GM19193 (cell line): ENCODE measurements around the gene PLA2G2D.

ENCODE experiments used
- POLR2A ChIP-seq: IDR thresholded peaks from 4 replicates; pipeline ENCODE4 v1.6.1; 2011; ENCODE audit not compliant: insufficient read depth, insufficient read length; ENCODE audit errors: extremely low read depth

PLA2G2D gene

DNA sequence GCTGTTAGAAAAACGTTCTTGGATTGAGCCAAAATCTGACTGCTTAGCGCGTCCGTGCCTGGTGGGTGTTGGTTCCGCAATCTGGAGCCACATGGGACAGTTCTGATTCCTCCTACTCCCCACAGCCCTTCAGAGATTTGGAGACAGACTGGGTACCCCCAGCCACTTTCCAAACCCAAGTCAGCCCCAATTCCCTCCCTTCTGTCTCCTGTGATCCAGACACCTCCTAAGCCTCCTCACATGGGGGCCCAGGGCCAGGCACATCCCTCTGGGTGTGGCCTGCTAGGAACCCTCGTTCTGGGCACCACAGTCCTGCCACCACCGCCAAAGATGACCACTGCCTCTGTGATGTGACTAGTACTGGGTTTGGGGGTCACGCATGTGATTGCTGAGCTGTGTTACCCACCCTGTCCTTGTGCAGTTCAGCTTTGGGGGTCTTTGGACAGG, 44.6 kb downstream of the PLA2G2D start:
- no peak for TF ChIP-seq POLR2A

DNA sequence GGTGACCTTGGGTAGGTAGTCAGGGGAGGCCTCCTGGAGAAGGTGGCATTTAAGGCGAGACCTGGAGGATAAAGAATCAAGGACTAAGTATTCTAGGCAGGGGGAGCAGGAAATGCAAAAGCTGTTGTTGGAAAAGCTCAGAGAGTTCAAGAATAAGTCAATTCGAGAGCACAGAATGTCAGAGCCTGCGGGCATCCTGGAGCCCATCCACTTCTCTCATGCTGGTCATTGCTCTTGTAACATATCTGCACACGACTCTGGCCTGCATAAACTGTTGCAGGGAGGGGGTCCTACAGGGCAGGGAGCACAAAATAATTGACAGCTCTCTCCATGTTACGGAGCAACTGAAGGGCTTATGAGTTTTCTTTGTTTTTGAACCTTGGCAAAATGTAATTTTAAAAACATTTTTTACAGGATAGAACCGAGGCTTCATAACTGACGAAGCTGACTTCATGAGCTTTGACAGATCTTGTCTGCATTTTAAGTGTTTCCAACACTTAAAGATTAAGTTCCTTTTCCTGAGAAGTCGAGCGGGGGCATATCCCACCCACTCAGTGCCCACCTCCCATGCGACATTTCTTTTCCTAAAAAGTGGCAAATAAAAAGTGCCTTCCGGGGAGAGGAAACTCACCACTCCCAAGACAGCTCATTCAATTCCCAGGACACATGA, 45.1 kb downstream of the PLA2G2D start:
- no peak for TF ChIP-seq POLR2A

DNA sequence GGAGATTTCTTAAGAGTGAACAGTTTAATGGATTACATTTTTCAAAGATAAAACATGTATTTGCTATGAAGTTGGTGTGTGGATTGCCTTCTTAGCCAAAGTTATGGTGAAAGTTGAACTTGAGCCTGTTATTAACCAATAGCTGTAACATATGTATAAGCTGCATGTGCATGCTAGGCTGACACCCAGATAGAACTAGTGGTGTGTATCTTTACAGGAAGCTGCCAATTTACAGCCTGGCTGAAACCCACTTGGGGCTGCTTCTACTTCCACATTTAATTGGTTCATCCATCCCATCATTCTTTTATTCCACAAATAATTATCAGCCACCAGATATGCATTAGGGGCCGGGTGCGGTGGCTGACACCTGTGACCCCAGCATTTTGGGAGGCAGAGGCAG, 46.1 kb downstream of the PLA2G2D start:
- no peak for TF ChIP-seq POLR2A

DNA sequence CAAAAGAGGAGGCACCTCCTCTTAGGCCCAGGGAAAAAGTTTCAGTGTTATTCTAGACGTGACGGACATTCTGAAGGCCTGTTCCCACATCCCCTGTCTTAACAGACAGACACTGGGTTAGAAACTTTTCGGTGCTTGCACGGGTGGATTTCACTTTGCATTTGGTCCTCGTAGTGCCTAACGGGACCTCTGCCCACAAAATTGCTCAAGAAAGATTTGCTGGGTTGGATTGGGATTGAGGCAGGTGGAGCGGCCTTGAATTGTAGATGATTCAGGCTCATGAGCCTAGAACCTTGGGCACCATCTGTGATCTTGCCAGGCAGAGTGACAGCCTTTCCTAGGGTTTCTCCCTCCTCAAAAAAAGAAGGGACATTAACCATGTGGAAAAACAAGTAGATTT, 46.6 kb downstream of the PLA2G2D start:
- TF ChIP-seq POLR2A = no peak

DNA sequence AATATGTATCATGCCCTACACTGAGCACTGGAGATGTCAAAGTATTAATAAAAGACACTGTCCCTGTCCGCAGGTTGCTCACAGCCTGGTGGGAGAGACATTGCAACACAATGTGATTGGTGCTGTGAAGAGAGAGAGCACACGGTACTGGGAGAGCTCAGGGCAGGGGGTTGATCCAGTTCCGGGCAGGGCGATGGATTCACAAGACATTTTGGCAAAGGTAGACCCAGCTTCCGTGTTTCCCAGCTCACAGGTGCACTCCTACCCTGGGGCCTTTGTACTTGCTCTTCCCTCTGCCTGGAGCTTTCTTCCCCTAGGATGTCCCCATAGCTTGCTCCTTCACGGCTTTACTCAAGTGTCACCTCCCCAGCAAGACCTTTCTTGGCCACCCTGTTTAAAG, 47.9 kb downstream of the PLA2G2D start:
- no peak for TF ChIP-seq POLR2A

DNA sequence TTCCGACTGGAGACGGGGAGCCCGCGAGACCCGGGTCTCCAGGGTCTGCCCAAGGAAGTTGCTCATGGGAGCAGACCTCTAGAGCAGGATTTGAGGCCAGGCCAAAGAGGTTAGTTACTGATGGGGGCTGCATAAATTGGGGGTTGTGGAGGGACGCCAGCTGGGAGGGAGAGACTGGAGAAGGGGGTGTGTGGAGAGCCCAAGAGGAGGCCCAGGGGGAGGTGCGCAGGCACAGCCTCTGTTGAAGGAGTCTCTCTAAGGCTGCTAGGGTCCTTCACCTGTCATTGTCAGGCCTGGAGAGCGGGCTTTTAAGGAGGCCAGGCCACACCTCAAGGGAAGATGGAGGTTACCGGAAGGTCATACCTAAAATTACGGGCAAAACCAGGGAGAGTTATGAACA, 49.0 kb downstream of the PLA2G2D start:
- TF ChIP-seq POLR2A = no peak

DNA sequence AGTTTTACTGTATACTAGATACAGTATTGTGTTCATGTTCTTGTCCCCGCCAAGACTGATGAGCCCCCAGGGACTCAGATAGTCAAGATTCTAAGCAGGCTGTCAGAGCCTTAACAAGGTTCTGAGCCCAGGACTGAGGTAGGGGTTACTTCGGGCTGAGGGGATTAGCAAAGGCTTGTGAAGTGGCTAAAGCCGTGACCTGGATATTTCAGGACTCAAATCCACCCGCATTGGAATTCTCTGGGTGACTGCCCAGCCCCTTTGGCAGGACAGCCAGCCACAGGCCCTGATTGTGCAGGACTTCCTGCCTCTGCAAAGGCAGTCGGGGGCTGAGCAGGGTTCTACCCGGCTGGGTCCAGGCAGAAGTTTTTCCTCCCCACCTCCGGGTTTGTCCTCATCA, 49.5 kb downstream of the PLA2G2D start, which contains the start of gene PLA2G5:
Gene PLA2G5, plus strand, starts transcription at position 321 of the 400 bp plus-strand sequence. CDS start 14,637 bp downstream, outside the sequence.
- TF ChIP-seq POLR2A = no peak

DNA sequence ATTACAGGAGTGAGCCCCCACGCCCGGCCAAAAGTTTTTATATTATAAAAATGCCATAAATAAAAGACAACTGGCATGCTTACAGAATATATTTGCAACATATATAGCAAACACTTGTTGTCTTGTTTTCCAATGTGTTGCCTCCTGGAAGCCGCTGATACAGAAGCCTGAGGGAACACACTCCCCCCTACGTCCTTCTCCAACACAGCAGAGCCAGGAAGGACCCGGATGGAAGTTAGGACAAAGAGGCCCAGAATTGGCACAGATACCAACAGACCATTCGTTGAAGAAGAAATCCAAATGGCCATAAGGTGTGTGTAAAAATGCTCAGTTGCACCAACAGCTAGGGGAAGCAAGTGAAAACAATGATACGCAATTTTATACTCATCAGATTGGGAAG, 50.6 kb downstream of the PLA2G2D start:
- no peak for TF ChIP-seq POLR2A

DNA sequence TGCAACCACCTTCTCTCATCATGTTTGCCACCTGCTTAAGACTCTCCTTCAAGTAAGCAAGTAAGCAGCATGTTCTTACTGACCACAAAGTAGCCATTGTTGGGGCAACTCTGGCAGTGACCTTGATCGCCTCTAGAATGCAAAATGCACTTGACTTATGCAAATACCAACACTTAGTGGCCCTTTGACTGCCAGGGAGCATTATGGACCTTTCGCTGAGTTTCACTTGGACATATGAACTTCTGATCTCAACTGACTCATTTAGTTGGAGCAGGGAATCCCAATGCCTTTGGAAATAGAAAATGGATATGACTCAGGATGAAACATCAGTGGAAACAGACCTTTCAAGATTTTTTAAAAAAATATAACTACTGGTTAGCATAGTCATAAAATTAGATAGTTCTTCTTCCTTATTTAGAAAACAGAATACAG, 55.5 kb downstream of the PLA2G2D start:
- no peak for TF ChIP-seq POLR2A
